SK-N-SH treated with all-trans-retinoic acid at 6 μM for 48 hours (cell line): ENCODE data around the gene UGT1A4.

Experiments used
- ATAC-seq: fragments of 200-7000 bp; cut with Tn5 transposase; 3 replicates; pipeline ENCODE4 v1.9.1; 2020; ENCODE audit warnings: mild to moderate bottlenecking, moderate library complexity
- ARNTL ChIP-seq: fragments of 450-650 bp; formaldehyde crosslinking; IDR thresholded peaks from 2 replicates; pipeline ENCODE4 v1.5.0; 2020; ENCODE audit warnings: low read depth, mild to moderate bottlenecking, moderate library complexity, borderline replicate concordance
- BACH2 ChIP-seq: fragments of 250-450 bp; sonication (Bioruptor Pico); IDR thresholded peaks from 2 replicates; pipeline ENCODE4 v1.9.0; 2021; ENCODE audit warnings: mild to moderate bottlenecking, borderline replicate concordance
- CSDC2 ChIP-seq: fragments of 250-450 bp; sonication (Bioruptor Pico); IDR thresholded peaks from 2 replicates; pipeline ENCODE4 v1.5.0; 2020; ENCODE audit warnings: mild to moderate bottlenecking, moderate library complexity
- CSRNP3 ChIP-seq: fragments of 250-450 bp; sonication (Bioruptor Pico); IDR thresholded peaks from 2 replicates; pipeline ENCODE4 v1.5.1; 2021; ENCODE audit warnings: mild to moderate bottlenecking, moderate library complexity
- ESRRG ChIP-seq: fragments of 250-450 bp; sonication (Bioruptor Pico); IDR thresholded peaks from 2 replicates; pipeline ENCODE4 v1.6.1; 2021; ENCODE audit warnings: mild to moderate bottlenecking
- GLIS3 ChIP-seq: fragments of 250-450 bp; sonication (Bioruptor Pico); IDR thresholded peaks from 2 replicates; pipeline ENCODE4 v1.5.0; 2020; ENCODE audit warnings: mild to moderate bottlenecking, moderate library complexity
- ISL1 ChIP-seq: fragments of 250-450 bp; sonication (Bioruptor Pico); IDR thresholded peaks from 2 replicates; pipeline ENCODE4 v2.1.2; 2022; ENCODE audit warnings: mild to moderate bottlenecking, moderate library complexity
- OSR1 ChIP-seq: fragments of 250-450 bp; sonication (Bioruptor Pico); IDR thresholded peaks from 2 replicates; pipeline ENCODE4 v1.8.0; 2022; ENCODE audit warnings: moderate library complexity, mild to moderate bottlenecking, inconsistent platforms
- PATZ1 ChIP-seq: fragments of 250-450 bp; sonication (Bioruptor Pico); IDR thresholded peaks from 2 replicates; pipeline ENCODE4 v1.8.0; 2020; ENCODE audit warnings: mild to moderate bottlenecking, moderate library complexity, borderline replicate concordance
- POU6F1 ChIP-seq: fragments of 250-450 bp; sonication (Bioruptor Pico); IDR thresholded peaks from 2 replicates; pipeline ENCODE4 v1.8.0; 2021; ENCODE audit warnings: low read depth, mild to moderate bottlenecking, moderate library complexity, borderline replicate concordance
- RARB ChIP-seq: fragments of 250-450 bp; sonication (Bioruptor Pico); IDR thresholded peaks from 2 replicates; pipeline ENCODE4 v1.8.0; 2021; ENCODE audit warnings: mild to moderate bottlenecking, moderate library complexity
- SNAI2 ChIP-seq: fragments of 250-450 bp; sonication (Bioruptor Pico); IDR thresholded peaks from 2 replicates; pipeline ENCODE4 v1.5.0; 2020; ENCODE audit warnings: mild to moderate bottlenecking, moderate library complexity
- TCF4 ChIP-seq: fragments of 250-450 bp; sonication (Bioruptor Pico); IDR thresholded peaks from 2 replicates; pipeline ENCODE4 v1.8.0; 2021; ENCODE audit warnings: mild to moderate bottlenecking, moderate library complexity, borderline replicate concordance
- TOX ChIP-seq: fragments of 250-450 bp; sonication (Bioruptor Pico); IDR thresholded peaks from 2 replicates; pipeline ENCODE4 v1.8.0; 2021; ENCODE audit warnings: mild to moderate bottlenecking, moderate library complexity, borderline replicate concordance
- TSHZ2 ChIP-seq: fragments of 250-450 bp; sonication (Bioruptor Pico); IDR thresholded peaks from 2 replicates; pipeline ENCODE4 v1.5.0; 2020; ENCODE audit warnings: mild to moderate bottlenecking, moderate library complexity
- ZC3H10 ChIP-seq: fragments of 250-450 bp; sonication (Bioruptor Pico); IDR thresholded peaks from 2 replicates; pipeline ENCODE4 v1.5.1; 2021; ENCODE audit warnings: mild to moderate bottlenecking, moderate library complexity
- ZFP3 ChIP-seq: fragments of 250-450 bp; sonication (Bioruptor Pico); IDR thresholded peaks from 2 replicates; pipeline ENCODE4 v1.5.0; 2020; ENCODE audit warnings: mild to moderate bottlenecking, moderate library complexity
- ZFP30 ChIP-seq: fragments of 450-650 bp; formaldehyde crosslinking; IDR thresholded peaks from 2 replicates; pipeline ENCODE4 v1.5.0; 2022; ENCODE audit warnings: mild to moderate bottlenecking, moderate library complexity
- ZNF565 ChIP-seq: fragments of 450-650 bp; formaldehyde crosslinking; conservative IDR thresholded peaks from 2 replicates; pipeline ENCODE4 v1.5.0; 2020; ENCODE audit warnings: low read depth, mild to moderate bottlenecking, moderate library complexity
- ZNF70 ChIP-seq: fragments of 450-650 bp; formaldehyde crosslinking; IDR thresholded peaks from 2 replicates; pipeline ENCODE4 v1.5.0; 2020; ENCODE audit warnings: mild to moderate bottlenecking, moderate library complexity
- ZNF8 ChIP-seq: fragments of 450-650 bp; formaldehyde crosslinking; IDR thresholded peaks from 2 replicates; pipeline ENCODE4 v1.5.0; 2020; ENCODE audit warnings: mild to moderate bottlenecking, moderate library complexity

Gene UGT1A4

GRCh38 chr2:233766416-233766815, 47.9 kb downstream of the UGT1A4 start:
- TF ChIP-seq SNAI2 (CRISPR knock-in tag) (no peak), BACH2 (CRISPR knock-in tag) (no peak), ZNF70 (CRISPR knock-in tag) (no peak), ESRRG (CRISPR knock-in tag) (no peak), ISL1 (no peak), TCF4 (CRISPR knock-in tag) (no peak), ZFP3 (CRISPR knock-in tag) (no peak), ZNF8 (CRISPR knock-in tag) (no peak), RARB (CRISPR knock-in tag) (no peak), ZC3H10 (CRISPR knock-in tag) (no peak), TSHZ2 (no peak), ARNTL (no peak)
- TF ChIP-seq, all 23 proteins: peak for 0

GRCh38 chr2:233768076-233768475, 49.5 kb downstream of the UGT1A4 start:
- ATAC-seq: no peak

More at GRCh38 chr2:233766416-233766815, 47.9 kb downstream of the UGT1A4 start:
- no peak for ATAC-seq

GRCh38 chr2:233769260-233769659, 50.7 kb downstream of the UGT1A4 start:
- TF ChIP-seq TSHZ2 (no peak), SNAI2 (CRISPR knock-in tag) (no peak), ZNF565 (CRISPR knock-in tag) (no peak), CSRNP3 (CRISPR knock-in tag) (no peak), ZFP30 (CRISPR knock-in tag) (no peak), POU6F1 (CRISPR knock-in tag) (no peak), ZC3H10 (CRISPR knock-in tag) (no peak), BACH2 (CRISPR knock-in tag) (no peak), CSDC2 (no peak), ZNF70 (CRISPR knock-in tag) (no peak), ARNTL (no peak), ISL1 (no peak), ZFP3 (CRISPR knock-in tag) (no peak), TOX (CRISPR knock-in tag) (no peak), PATZ1 (CRISPR knock-in tag) (no peak), OSR1 (no peak), TCF4 (CRISPR knock-in tag) (no peak), GLIS3 (CRISPR knock-in tag) (no peak), ESRRG (CRISPR knock-in tag) (no peak), RARB (CRISPR knock-in tag) (no peak)
- ATAC-seq: no peak

More at GRCh38 chr2:233768076-233768475, 49.5 kb downstream of the UGT1A4 start:
- no peak for TF ChIP-seq SNAI2 (CRISPR knock-in tag)
- no peak for TF ChIP-seq RARB (CRISPR knock-in tag)
- TF ChIP-seq ZNF70 (CRISPR knock-in tag): no peak
